ENCODE results near the gene SEMG2. TPM values are rescaled to one million over a fixed set of nuclear protein-coding genes. Genes with fewer than 3 reads are reported as not detected.
A peak's percentile ranks its signal among the peaks of the same experiment; 100 is the strongest.

The SEMG2 gene, protein sequence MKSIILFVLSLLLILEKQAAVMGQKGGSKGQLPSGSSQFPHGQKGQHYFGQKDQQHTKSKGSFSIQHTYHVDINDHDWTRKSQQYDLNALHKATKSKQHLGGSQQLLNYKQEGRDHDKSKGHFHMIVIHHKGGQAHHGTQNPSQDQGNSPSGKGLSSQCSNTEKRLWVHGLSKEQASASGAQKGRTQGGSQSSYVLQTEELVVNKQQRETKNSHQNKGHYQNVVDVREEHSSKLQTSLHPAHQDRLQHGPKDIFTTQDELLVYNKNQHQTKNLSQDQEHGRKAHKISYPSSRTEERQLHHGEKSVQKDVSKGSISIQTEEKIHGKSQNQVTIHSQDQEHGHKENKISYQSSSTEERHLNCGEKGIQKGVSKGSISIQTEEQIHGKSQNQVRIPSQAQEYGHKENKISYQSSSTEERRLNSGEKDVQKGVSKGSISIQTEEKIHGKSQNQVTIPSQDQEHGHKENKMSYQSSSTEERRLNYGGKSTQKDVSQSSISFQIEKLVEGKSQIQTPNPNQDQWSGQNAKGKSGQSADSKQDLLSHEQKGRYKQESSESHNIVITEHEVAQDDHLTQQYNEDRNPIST
- total RNA-seq, result not detected

DNA sequence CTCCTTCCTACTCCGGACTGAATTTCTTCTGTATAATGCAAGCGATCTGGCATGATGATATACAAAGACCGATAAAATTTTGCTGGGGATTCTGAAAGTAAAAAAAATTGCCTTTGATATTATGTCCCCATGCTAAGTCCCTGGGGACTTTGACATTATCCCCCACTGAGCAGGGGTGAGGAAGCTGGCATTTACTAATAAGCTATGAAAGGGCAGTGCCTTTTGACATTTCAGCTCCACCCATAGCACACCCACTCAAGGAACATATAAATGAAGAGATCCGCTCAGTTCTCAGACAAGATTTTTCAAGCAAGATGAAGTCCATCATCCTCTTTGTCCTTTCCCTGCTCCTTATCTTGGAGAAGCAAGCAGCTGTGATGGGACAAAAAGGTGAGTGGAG, at the start of gene SEMG2:
Gene SEMG2, plus strand, starts transcription at position 298 of the 400 bp plus-strand sequence. Its CDS starts 17 bp downstream, at position 315.
- no peak for DNase-seq

DNA sequence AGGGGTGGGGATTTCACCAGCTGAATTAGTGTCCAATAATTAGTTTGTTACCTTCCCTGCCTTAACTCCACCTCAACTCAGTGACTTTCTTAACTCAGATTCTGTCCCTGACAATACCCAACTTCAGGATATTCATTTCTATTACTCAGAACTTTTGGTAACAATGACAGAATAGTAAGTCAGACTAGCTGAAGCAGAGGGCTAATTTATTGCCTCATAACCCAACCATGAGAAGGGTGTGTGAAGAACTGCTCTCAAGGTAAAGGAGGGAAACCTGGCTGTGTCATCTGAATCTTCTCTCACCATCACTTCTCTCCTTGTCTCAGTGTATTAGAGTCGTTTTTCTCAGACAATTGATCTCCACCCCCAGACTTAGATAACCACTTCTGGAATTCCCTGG, 47.7 kb upstream of the SEMG2 start:
- DNase-seq, result no peak

DNA sequence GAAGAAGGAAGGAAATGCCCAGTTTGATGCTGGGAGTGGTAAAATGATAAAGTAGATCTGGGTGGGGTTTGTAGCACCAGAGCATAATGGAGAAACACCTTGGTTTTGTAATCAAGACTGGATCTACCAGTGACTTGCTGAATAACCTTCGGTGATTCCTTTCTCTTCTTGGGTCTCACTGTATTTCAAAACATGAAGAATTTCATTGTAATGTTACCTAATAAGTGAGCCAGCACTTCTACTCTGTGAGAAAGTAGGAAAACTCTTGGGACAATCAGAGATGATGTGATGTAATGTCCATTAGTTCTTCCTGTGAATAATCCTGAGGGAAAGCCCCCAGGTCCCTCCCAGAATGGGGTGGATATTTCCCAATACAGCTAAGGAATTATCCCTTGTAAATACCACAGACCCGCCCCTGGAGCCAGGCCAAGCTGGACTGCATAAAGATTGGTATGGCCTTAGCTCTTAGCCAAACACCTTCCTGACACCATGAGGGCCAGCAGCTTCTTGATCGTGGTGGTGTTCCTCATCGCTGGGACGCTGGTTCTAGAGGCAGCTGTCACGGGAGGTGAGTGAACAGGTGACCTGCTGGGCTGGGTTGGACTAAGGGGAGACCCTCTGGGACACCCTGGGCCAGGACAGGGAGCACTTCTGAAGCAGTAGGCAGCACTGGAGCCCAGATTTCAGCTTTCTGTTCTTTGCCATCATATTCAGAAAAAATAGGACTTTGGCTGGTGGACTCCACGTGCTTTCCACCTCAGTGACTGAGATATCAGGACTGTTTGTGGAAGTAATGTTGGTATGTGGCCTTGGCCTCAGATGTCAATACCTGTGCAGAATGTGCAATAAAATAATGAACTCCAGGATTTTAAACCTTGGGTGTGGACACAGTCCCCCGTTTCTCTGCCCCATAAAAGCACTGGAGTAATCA, 46.5 kb upstream of the SEMG2 start, which contains the start of gene PI3:
Gene PI3, plus strand, starts transcription at position 469 of the 931 bp plus-strand sequence. Its CDS starts 21 bp downstream, at position 490.
- no peak for DNase-seq

DNA sequence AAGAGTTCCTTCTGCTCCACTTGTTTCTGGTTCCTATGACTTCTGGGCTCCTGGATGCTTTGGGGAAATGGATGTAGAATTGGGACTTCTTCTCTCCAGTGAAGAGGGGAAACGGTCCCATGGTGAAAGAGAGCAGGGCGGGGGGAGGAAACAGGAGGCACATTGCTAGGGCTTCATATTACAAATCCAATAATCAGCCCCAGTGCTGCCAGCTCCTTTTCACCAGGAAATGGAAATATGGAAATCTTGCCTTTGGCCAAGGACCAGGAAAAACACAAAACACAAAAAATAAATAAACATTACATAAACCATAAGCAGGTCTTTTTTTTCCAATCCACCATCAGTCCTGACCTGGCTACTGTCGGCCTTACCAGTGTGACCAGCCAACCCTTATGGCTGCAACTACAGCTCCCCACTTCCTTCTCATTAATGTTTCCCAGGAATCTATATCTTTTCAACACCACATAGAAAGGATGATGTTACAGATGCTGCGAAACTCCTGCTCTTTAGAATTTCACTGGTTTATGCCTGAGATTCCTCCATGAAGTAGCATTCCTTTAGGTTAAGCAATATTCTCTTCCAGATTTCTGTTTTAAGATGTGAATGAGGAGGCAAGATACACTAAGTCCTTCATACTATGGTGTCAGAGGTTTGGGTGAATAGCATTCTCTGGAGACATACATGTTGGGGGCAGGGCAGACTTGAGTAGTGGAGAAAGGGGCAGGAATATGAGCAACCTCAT, 44.5 kb upstream of the SEMG2 start:
- DNase-seq, result no peak

DNA sequence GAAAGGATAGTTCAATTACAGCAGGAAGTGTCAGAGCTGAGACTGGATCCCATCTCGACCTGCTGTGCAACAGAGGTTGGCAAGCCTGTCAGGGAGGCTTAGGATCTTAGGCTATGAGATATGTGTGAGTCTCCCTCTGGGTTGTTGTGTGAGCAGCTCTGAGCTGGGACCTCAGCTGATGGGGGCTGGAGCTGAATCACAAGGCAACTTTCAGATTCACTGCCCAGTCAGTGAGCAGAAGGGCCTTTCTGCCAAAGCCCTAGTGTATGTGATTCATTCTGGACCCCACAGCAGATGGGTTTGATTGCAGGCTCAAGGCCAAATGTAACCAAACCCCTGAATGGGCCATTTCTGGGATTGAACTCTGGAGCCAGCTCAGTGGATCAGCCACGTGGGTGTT, 42.0 kb upstream of the SEMG2 start:
- DNase-seq, result no peak

DNA sequence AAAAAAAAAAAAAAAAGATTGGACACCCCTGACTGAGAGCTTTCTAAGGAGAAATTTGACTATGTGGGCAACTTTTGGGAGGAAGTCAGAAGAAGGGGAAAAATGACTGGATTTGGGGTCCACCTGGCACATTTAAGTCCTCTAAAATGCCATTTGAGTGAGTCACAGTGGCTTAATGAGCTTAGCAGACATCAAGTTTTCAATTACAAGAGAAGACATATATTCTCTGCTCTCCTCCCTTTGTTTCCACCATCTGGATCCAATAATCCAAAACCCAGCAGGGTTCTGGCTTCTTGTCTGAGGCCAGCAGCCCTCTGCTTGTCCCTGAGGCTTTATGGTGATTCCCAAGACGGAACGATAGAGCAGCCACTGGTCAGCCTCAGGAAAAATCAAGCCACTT, 39.5 kb upstream of the SEMG2 start:
- DNase-seq, result no peak

DNA sequence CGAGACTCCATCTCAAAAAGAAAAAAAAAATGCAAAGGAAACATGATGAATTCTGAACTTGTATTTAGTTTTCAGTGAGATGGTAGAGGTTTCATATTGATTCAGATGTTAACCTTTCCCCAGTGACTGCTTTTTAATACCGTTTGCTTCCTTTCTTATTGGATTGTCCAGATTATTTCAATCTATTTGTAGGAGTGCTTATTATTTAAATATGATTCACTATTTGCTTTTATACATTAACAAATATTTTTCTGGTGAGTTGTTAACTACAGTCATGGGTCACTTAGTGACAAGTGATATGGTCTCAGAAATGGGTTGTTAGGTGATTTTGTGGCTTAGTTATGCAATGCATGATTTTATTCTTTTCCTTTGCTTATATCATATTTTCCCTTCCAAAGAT, 38.1 kb upstream of the SEMG2 start:
- DNase-seq, result no peak

DNA sequence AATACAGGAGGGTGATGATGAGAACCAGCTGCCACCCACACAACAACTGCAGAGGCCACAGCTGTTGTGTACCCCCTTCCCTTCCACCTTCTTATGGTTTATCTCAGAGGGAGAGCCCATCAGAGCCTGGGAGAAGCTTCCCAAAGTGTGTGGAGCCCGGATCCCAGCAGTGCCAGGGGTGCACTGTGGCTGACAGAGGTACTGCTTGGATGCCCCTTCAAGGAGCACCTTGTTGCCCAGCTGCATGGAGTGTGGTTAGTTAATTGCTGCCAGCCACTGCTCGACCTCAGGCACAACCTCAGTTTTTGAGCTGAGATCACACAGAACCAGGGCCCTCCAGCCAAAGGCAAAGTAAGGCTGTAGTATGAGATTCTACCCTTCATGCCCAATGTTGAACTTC, 33.5 kb upstream of the SEMG2 start:
- DNase-seq, result no peak

DNA sequence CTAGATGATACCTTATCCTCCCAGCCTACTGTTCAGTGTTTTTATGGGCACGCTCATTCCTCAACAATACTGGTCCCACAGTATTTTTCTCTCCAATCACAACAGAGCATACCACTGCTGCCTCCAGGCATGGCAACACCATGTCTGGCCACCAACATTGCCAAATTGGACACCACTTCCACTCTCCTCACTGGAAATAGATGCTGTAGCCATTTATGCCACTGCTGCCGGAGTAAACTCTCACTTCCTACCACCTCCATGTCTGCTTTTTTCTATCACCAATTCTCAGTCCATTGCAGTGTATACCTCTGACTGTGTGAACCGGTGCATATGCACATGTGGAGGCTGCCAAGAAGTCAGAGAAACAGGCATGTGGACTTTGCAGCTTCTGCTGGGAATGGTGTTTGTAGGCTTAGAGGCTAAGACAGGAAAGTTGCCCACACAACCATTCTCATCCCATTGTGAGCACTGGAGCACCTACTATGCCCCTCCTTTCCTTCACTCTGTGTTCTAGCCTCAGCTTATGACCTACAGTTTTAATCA, 32.0 kb upstream of the SEMG2 start:
- no peak for DNase-seq

DNA sequence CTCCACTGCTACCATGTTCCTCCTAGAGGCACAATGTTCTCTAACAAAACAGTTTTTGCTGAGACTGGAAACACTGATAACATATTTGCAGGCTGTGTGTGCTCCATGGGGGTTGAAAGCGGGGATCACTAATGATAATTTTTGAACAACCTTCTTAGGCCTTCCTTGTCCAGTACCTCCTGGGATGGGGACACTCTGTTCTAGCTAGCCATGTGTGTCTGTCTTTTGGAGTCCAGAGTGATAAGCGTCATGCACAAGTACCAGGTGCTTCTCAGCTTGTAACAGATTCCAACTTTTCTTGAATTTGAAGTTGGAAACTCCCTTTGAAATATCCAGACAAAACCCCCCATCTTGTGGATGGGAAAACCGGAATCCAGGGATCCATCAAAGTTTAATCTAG, 31.3 kb upstream of the SEMG2 start:
- no peak for DNase-seq

DNA sequence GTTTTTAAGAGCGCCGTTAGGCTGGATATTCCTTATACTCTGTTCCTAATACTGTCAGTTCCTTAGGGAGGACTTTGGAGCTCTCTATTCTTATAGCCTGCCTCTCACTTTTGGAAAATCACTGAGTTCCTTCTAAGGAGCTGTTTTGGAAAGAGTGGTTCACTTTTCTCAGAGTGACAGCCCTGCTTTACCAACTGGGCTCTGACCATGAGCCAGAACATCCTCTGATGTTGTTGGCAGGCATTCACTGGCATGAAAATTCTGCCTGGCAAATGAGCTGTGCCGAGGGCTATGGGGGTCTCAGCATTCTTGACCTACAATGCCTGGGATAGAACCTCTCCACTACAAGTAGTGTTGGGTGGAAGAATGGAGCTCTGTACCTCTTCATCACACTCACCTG, 29.2 kb upstream of the SEMG2 start:
- peak; percentile 9 for DNase-seq

DNA sequence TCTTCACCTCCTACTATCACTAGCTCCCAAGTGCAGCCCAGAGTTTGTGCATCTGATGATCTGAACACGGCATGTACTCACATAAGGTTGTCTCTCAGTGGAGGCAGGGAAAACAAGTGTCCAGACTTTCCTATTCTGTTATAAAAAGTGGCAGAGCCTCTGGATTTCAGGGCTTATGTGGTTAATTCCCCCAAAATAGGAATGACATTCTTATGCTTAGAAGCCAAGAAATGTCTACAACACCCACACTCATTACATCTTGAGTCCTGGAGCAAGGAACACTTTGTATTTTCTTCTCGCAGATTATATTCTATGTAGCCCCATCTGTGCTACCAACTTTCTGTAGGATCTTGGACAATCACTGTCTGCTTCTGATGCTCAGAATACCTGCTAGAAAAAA, 27.8 kb upstream of the SEMG2 start:
- peak; percentile 19 for DNase-seq

DNA sequence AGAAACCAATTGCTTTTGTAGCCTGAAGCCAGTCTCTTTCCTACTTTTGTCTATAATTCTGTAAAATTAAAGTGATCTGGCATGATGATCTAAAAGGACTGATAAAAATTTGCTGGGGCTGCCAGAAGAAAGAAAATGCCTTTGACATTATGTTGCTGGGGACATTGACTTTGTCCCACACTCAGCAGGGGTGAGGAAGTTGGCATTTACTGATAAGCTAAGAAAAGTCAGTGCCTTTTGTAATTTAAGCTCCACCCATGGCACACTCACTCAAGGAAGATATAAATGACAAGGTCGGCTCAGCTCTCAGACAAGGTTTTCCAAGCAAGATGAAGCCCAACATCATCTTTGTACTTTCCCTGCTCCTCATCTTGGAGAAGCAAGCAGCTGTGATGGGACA, 14.4 kb upstream of the SEMG2 start, which contains the start of gene SEMG1:
Gene SEMG1, plus strand, starts transcription at position 309 of the 400 bp plus-strand sequence. Its CDS starts 21 bp downstream, at position 330.
- no peak for DNase-seq

DNA sequence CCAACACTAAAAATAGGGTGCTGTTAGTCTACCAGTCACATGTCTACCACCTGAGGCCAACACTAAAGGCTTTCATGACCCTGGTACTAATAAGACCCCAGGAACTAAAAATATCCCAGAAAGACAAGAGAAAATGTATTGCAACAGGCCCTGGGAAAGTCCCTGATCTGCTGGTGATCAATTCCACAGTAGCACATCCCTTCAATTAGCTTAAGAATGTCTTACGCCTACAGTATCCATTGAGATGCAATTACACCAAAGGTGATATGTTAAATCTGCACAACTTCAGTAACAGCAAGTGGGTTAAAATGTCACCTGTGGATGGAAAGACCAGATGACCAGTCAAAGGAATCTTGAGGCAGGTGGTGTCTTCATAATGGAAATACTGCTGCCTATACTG, 11.2 kb upstream of the SEMG2 start:
- no peak for DNase-seq

DNA sequence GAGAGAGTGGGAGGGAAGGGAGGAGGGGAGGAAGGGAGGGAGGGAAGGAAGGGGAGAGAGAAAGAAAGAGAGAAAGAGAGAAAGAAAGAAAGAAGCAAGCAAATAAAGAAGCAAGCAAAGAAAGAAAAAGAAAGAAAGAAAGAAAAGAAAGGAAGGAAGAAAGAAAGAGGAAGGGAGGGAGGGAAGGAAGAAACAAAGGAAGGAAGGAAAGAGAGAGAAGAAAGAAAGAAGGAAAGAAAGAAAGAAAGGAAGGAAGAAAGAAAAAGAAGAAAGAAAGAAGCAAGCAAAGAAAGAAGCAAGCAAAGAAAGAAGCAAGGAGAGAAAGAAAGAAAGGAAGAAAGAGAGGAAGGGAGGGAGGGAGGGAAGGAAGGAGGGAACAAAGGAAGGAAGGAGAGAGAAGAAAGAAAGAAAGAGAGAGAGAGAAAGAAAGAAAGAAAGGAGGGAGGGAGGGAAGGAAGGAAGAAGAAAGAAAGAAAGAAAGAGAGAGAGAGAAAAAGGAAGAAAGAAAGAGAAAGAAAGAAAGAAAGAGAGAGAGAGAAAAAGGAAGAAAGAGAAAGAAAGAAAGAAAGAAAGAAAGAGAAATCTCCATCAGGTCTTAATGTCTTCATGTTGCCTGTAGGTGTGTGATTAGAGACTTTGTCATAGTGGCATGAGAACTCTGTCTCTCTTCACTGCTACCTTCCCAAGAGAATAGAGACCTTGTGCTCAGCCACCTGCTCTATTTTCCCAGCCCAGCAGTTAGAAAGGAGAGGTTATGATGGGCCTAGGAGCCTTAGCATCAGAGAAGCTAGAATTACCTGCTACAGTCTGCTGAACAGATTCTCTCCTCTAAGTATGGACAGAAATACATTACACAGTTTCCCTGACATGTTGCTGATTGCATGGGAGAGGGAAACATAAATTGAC, 9.4 kb upstream of the SEMG2 start:
- no peak for DNase-seq

DNA sequence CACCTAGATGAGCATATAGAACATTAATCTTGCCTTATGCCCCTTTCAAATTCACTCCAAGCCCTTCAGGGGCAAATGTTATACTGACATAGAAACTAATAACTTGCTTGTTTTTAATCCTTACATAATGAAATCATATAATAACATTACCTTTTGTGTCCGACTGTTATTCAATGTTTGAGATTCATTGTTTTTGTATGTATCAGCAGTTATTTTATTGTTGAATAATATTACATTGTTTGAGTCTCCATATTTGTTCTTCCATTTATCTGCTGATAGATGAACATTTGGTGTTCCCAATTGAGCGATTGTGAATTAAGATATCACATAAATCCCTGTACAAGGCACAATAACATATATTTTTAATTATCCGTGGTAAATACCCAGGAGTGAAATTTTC, 8.3 kb upstream of the SEMG2 start:
- DNase-seq, result no peak

DNA sequence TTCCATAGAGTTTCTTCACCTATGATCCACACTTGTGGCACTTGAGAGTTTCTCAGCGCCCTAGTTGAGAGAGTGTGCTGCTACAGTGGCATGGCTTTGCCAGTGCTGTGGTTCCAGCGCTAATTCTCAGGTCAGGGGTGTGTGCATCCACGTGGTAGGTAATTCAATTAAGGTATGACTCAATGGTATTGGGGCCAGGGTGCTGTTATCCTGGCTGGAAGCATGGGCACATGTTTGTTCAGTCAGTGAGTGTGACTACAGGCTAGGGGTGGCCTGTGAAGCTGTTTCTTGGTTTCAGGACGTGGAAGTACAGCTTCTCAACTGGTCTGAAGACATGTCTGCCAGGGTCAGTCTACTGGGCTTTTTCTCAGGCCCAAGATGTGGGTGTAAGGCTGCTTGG, 3.0 kb upstream of the SEMG2 start:
- no peak for DNase-seq

DNA sequence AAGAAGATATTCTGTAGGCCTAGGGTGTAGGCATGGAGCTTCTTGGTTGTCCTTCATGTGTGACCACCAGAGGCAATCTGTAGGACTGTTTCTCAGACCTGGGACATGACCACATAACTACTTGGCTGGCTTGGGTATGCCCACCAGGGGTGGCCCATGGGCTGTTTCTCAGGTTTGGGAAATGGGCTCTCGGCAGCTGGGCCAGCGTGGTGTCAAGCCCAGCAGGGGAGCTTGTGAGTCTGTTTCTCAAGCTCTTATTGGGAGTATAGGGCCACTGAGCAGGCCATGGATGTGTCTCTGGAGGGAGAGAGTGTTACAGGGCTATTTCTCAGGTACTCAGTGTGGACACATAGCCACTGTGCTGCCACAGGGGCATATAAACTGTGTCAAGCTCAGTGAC, 2.5 kb upstream of the SEMG2 start:
- DNase-seq, result no peak

DNA sequence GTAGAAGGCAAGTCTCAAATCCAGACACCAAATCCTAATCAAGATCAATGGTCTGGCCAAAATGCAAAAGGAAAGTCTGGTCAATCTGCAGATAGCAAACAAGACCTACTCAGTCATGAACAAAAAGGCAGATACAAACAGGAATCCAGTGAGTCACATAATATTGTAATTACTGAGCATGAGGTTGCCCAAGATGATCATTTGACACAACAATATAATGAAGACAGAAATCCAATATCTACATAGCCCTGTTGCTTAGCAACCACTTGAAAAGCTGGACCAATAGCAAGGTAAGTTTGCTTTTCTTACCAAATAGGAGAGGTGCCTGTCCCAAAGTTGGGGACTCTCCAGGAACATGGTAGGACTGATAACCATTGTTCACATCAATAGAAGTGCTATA, 2.0 kb downstream of the SEMG2 start:
- DNase-seq, result no peak

DNA sequence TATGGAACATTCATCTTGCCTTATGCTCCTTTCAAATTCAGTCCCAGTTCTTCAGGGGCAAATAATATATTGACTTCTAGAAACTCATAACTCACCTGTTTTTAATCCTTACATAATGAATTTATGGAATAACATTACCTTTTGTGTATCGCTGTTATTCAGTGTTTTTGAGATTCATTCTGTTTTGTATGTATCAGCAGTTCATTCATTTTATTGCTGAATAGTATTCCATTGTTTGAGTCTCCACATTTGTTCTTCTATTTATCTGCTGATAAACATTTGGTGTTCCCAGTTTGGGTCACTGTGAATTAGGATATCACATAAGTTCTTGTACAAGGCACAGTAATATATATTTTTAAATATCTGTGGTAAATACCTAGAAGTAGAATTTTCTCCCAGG, 5.1 kb downstream of the SEMG2 start:
- no peak for DNase-seq
